ENCODE data around the gene ARIH2.

GRCh38 chr3:48919215-48920138 lies 835 bp downstream of the ARIH2 start:
- TF ChIP-seq POLR2A (IDR thresholded peaks at IDR 0.05; ENCODE audit: low read length): no peak
- no peak for TF ChIP-seq GATA1 (IDR thresholded peaks at IDR 0.05; ENCODE audit: low read depth, low read length)

Data from erythroblast (primary cell).